GM12874 (cell line): ENCODE data around the gene PLPPR1.

Experiments
- TF ChIP-seq, protein P1 (sequence below): IDR thresholded peaks from 2 replicates; pipeline ENCODE4 v1.5.1; 2011; ENCODE audit warnings: low read depth, mild to moderate bottlenecking, control low read depth, low read length, moderate library complexity; ENCODE audit not compliant: insufficient read depth

The PLPPR1 gene

GRCh38 chr9:101148344-101148743 is 119.8 kb downstream of the PLPPR1 start:
- TF ChIP-seq, protein P1, sequence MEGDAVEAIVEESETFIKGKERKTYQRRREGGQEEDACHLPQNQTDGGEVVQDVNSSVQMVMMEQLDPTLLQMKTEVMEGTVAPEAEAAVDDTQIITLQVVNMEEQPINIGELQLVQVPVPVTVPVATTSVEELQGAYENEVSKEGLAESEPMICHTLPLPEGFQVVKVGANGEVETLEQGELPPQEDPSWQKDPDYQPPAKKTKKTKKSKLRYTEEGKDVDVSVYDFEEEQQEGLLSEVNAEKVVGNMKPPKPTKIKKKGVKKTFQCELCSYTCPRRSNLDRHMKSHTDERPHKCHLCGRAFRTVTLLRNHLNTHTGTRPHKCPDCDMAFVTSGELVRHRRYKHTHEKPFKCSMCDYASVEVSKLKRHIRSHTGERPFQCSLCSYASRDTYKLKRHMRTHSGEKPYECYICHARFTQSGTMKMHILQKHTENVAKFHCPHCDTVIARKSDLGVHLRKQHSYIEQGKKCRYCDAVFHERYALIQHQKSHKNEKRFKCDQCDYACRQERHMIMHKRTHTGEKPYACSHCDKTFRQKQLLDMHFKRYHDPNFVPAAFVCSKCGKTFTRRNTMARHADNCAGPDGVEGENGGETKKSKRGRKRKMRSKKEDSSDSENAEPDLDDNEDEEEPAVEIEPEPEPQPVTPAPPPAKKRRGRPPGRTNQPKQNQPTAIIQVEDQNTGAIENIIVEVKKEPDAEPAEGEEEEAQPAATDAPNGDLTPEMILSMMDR: no peak

GRCh38 chr9:101158361-101158760 is 129.8 kb downstream of the PLPPR1 start:
- TF ChIP-seq, protein P1: no peak

DNA sequence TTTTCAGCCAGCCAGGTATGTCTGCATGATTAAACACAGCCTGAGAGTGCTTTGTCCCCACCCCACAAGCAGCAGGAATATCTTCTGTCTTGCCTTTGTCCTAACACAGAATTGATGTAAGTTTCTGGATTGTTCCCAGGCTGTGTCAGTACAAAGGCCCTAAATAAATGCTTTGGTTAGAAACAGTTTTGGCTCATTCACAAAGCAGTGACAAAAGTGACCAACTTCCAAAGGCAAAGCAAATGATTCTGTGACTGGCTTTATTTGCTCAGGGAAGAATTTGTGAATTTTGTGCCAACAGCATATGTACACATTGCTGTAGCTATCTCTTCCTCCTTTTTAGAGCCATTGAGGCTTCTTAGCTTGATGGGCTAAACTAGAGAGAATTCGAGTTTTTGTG is 133.7 kb downstream of the PLPPR1 start:
- TF ChIP-seq, protein P1: no peak

DNA sequence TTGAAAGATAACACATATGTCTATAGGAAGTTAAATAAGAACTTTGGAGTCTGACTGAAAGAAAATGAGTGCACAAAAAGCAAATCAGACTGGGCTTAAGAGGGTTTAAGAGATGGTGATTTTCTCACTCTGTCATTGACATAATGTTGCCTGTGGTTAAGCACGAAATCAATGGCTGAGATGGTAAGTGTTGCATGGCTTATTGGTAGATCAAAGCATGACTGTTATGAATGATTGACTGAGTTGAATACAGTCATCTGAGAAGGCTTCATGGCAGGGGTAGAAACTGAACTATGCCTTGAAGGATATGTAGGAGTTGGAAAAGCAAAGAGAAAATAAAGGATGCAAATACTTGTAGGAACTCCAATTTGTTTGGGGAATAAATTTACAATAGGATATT is 136.6 kb downstream of the PLPPR1 start:
- TF ChIP-seq, protein P1: no peak

DNA sequence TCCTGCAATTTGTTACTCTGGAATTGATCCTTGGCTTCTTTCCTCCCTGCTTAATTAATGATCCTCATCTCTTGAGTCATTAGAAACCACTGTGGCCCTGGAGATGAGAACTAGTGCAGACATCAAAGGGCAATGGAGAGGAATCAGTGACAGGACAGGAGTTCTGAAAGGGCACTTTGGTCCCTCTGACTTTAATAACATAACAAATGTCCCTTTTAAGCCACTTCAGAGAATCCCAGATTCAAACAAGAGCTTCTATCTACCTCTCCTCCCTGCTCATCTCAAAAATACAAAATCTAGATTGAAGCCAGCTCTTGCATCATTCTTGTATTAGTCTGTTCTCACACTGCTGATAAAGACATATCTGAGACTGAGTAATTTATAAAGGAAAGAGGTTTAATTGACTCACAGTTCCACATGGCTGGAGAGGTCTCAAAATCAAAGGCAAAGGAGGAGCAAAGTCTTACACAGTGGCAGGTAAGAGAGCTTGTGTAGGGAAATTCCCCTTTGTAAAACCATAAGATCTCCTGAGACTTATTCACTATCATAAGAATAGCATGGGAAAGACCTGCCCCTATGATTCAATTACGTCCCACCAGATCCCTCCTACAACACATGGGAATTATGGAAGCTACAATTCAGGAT is 139.1 kb downstream of the PLPPR1 start:
- TF ChIP-seq, protein P1: no peak

GRCh38 chr9:101172616-101173015 is 144.1 kb downstream of the PLPPR1 start:
- TF ChIP-seq, protein P1: no peak

GRCh38 chr9:101173907-101174306 is 145.4 kb downstream of the PLPPR1 start:
- TF ChIP-seq, protein P1: no peak
